GM19023 (cell line): ENCODE measurements around the gene DHX35.
"Not testable (repeated sequence)": the region's sequence is repeated elsewhere in the genome, so short reads cannot be mapped to it uniquely, and the experiment has no call there.

Experiments
- ATAC-seq: cut with Tn5 transposase; IDR thresholded peaks from one replicate; pipeline ENCODE4 v1.9.1; 2021; ENCODE audit warnings: mild to moderate bottlenecking, moderate library complexity; ENCODE audit not compliant: unreplicated experiment

DHX35 gene

GRCh38 chr20:38973645-38974044 is 11.5 kb downstream of the DHX35 start:
- no peak for ATAC-seq

GRCh38 chr20:38975539-38976120 is 13.5 kb downstream of the DHX35 start:
- no peak for ATAC-seq

- ATAC-seq: no peak
Measured at GRCh38 chr20:38979434-38979833, 17.3 kb downstream of the DHX35 start.

GRCh38 chr20:38979842-38980241 is 17.7 kb downstream of the DHX35 start:
- ATAC-seq: no peak

GRCh38 chr20:38982291-38982690 is 20.1 kb downstream of the DHX35 start:
- ATAC-seq: no peak

GRCh38 chr20:38985060-38985459 is 22.9 kb downstream of the DHX35 start:
- ATAC-seq: no peak

- no peak for ATAC-seq
Measured at GRCh38 chr20:38985603-38986170, 23.5 kb downstream of the DHX35 start.

GRCh38 chr20:38986663-38987062 is 24.5 kb downstream of the DHX35 start:
- no peak for ATAC-seq

GRCh38 chr20:38987777-38988176 is 25.6 kb downstream of the DHX35 start:
- ATAC-seq: peak; percentile 77

GRCh38 chr20:38990728-38991127 is 28.6 kb downstream of the DHX35 start:
- ATAC-seq: no peak

- ATAC-seq: no peak
Measured at GRCh38 chr20:38991814-38992704, 29.9 kb downstream of the DHX35 start.

- ATAC-seq: no peak
Measured at GRCh38 chr20:38995536-38996044, 33.4 kb downstream of the DHX35 start.

GRCh38 chr20:38996866-38997265 is 34.7 kb downstream of the DHX35 start:
- not testable (repeated sequence) for ATAC-seq

GRCh38 chr20:38997622-38998021 is 35.5 kb downstream of the DHX35 start:
- ATAC-seq: peak; percentile 93

GRCh38 chr20:38999217-38999616 is 37.1 kb downstream of the DHX35 start:
- no peak for ATAC-seq

- ATAC-seq: no peak
Measured at GRCh38 chr20:38999965-39000910, 38.1 kb downstream of the DHX35 start.

GRCh38 chr20:39004508-39004907 is 42.4 kb downstream of the DHX35 start:
- ATAC-seq: no peak

- ATAC-seq: no peak
Measured at GRCh38 chr20:39009348-39009747, 47.2 kb downstream of the DHX35 start.

GRCh38 chr20:39010496-39010895 is 48.4 kb downstream of the DHX35 start:
- ATAC-seq: no peak

GRCh38 chr20:39013662-39014109 is 51.5 kb downstream of the DHX35 start:
- no peak for ATAC-seq

- no peak for ATAC-seq
Measured at GRCh38 chr20:39016041-39016440, 53.9 kb downstream of the DHX35 start.
